ENCODE measurements around the gene GATAD1.

GATAD1 gene

GRCh38 chr7:92485974-92486373 is 38.7 kb downstream of the GATAD1 start:
- H3K4me1 Mint-ChIP-seq: no peaks in the 10 kb centered on the region

DNA sequence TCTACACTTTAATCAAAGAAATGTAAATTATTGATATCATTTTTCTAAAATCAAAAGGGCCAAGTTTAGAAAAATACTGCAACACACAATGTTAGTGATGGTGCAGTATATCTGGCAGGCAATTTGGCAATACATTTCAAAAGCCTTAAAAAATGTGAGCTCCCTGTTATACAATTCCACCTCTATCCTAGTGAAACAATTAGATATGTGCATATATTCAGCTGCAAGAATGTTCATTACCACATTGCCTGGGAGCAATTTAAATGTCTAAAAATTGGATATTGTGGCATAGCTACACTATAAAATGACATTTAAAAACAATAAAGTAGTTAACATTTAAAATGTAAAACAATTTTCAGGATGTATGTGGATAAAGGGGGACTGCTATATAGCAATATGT is 40.5 kb downstream of the GATAD1 start:
- Mint-ChIP-seq H3K27me3 (no peaks in the 10 kb centered on the region), H3K4me3 (no peak overlapping the region), H3K4me1 (no peaks in the 10 kb centered on the region), H3K9me3 (no peaks in the 10 kb centered on the region), H3K27ac (no peak overlapping the region)
- ATAC-seq (no peak), DNase-seq (no peak)

More at GRCh38 chr7:92485974-92486373, 38.7 kb downstream of the GATAD1 start:
- no peak for DNase-seq
- Mint-ChIP-seq H3K27me3 (no peaks in the 10 kb centered on the region), H3K27ac (no peak overlapping the region), H3K4me3 (no peak overlapping the region), H3K9me3 (no peaks in the 10 kb centered on the region)
- ATAC-seq: no peak

DNA sequence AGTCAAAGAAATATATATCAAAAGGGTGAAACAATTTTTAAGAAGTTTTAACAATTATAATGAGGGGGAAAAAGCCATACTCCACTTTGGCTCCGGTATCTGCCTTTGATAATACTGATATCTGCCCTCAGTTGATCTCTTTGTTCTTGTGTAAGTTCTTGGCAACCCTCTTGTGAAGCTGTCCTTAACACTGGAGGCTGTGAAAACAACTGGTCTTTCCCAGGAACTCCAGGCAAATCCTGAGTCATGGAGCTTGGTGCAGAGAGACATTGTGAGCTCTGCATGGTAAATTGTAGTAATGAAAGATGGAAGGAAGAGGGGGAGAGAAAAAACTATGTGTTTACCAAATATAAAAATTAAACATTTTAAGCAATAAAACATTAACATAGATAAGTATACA is 42.4 kb downstream of the GATAD1 start:
- ATAC-seq: no peak
- no peaks in the 10 kb centered on the region for H3K9me3 Mint-ChIP-seq
- H3K27ac Mint-ChIP-seq: no peak overlapping the region
- H3K4me1 Mint-ChIP-seq: no peaks in the 10 kb centered on the region
- no peak for DNase-seq
- no peaks in the 10 kb centered on the region for H3K27me3 Mint-ChIP-seq
- H3K4me3 Mint-ChIP-seq: no peak overlapping the region

DNA sequence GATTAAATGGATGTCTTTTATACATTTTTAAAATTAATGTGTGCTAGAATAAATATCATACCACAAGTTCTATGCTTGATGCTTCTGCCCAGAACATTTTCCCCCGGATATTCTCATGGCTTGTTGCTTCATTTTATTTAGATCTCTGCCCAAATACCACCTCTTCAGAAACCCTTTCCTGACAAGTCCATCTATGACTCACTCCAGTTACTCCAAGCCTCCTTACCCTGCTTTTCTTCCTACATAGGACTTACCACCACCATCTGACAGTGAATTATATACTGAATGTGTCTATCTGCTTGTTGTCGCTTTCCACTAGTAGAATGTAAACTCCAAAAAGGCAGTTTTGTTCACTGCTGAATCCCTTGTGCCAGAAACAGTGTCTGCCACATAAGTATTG is 49.6 kb downstream of the GATAD1 start:
- Mint-ChIP-seq H3K4me1 (no peaks in the 10 kb centered on the region), H3K9me3 (no peaks in the 10 kb centered on the region), H3K4me3 (no peak overlapping the region), H3K27me3 (no peaks in the 10 kb centered on the region), H3K27ac (no peak overlapping the region)
- no peak for ATAC-seq
- DNase-seq: no peak

DNA sequence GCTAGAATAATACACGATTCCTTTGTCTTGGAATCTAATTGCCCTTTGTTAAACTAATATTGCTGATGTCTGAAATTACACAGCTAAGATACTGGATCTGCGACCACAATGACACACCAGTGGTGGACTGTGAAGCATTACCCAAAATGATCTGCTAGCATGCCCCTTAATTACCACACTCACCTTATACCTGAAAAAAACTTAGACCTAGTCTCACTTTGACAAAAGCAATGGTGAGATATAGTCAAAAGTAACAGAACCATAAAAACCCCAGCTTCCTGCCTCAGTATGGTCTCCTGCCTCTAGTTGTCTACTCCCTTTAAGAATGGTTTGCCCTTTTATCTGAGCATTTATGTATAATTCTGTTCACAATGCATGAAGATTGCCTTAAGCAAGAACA is 51.3 kb downstream of the GATAD1 start:
- H3K4me1 Mint-ChIP-seq: no peaks in the 10 kb centered on the region

GRCh38 chr7:92503767-92504166 is 56.5 kb downstream of the GATAD1 start:
- Mint-ChIP-seq H3K27me3 (no peaks in the 10 kb centered on the region), H3K4me3 (no peak overlapping the region), H3K4me1 (peaks cover 6% of the 10 kb centered on the region), H3K27ac (peak overlapping the region in 1 of 2 donors; percentile 28), H3K9me3 (no peaks in the 10 kb centered on the region)
- no peak for DNase-seq
- ATAC-seq: no peak

More for the DNA sequence above, 51.3 kb downstream of the GATAD1 start:
- peak overlapping the region; percentile 49 to 60 for H3K27ac Mint-ChIP-seq
- H3K27me3 Mint-ChIP-seq: no peaks in the 10 kb centered on the region
- H3K9me3 Mint-ChIP-seq: no peaks in the 10 kb centered on the region
- H3K4me3 Mint-ChIP-seq: no peak overlapping the region
- DNase-seq (no peak), ATAC-seq (peak; percentile 97)

DNA sequence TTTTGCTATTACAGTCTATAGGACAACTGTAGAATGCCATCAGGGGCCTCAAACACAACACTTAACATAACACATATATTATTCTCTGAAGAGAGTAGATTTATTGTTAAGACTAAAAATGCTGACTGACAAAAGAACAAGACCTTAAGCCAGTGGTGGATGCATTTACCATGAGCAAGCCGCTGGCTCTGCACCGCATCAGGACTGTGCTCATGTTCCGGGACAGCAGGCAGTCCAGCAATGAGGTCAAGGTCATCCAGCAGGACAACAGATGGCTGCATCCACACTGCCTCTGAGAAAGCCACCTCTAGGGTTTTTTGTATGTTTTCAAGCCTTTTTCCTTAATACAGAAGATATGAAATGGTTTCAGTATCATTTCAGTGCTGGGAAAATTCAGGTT is 57.3 kb downstream of the GATAD1 start:
- ATAC-seq (no peak), DNase-seq (no peak)
- Mint-ChIP-seq H3K9me3 (no peaks in the 10 kb centered on the region), H3K4me1 (peaks cover 6% of the 10 kb centered on the region), H3K27me3 (no peaks in the 10 kb centered on the region), H3K4me3 (no peak overlapping the region), H3K27ac (no peak overlapping the region)

DNA sequence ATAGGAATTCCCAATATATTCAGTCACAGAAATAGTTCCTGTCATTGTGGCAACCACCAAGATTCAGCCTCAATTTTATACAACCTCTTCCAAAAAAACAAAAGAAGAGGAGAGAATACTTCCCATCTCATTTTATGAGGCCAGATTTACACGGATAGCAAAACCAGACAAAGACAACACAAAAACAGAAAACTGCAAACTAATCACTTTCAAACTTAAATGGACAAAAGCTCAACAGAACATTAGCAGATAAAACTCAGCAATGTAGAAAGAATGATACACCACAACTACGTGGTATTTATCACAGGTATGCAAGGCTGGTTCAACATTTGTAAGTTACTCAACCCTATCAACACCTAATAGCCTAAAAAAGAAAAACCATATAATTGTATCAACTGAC is 59.1 kb downstream of the GATAD1 start:
- H3K4me1 Mint-ChIP-seq: peaks cover 6% of the 10 kb centered on the region
- no peak overlapping the region for H3K4me3 Mint-ChIP-seq
- no peak for DNase-seq
- H3K27ac Mint-ChIP-seq: no peak overlapping the region
- no peaks in the 10 kb centered on the region for H3K9me3 Mint-ChIP-seq
- ATAC-seq: no peak
- no peaks in the 10 kb centered on the region for H3K27me3 Mint-ChIP-seq

DNA sequence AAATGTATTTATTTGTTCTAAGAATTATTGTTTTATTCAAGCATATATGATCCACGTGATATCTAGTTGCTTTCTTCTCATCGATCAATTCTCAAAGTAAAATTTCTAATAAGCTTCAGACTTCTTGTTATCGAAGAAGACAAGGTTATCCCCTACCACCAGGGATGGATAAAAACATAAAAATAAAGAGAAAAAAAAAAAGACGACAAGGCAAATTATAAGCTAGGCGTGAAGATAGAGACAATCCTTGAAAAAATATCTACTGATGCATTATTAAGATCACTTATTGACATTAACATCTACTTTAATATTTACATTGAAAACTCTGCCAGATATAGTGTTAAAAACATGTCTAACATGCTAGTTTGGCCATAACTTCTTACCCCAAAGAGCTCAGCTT is 61.7 kb downstream of the GATAD1 start:
- no peak for ATAC-seq
- Mint-ChIP-seq H3K27me3 (no peaks in the 10 kb centered on the region), H3K4me3 (no peak overlapping the region), H3K27ac (no peak overlapping the region), H3K9me3 (no peaks in the 10 kb centered on the region), H3K4me1 (peaks cover 3% of the 10 kb centered on the region)
- DNase-seq: no peak
